Common myeloid progenitor, CD34-positive (primary cell): Measurements from ENCODE around the gene CRYGB.

Experiments
- CTCF ChIA-PET: fragments of 350-600 bp; sonication (Branson Sonifier 250); formaldehyde crosslinking; loops from one replicate; lab custom pipeline; 2021; ENCODE audit warnings: antibody characterized with exemption; lab: Charles Lee
- POLR2A ChIA-PET: fragments of 350-600 bp; sonication (Branson Sonifier 250); formaldehyde crosslinking; loops from one replicate; lab custom pipeline; 2021; ENCODE audit warnings: antibody characterized with exemption; lab: Charles Lee
- DNase-seq, 3 donors: peaks; one replicate each; pipeline versions ENCODE4 v3.0.0 to v3.0.0-alpha.2; 2013
- H3K27ac ChIP-seq, 2 experiments: 1 replicate in 1 of 2; 2 replicates in 1 of 2; pipeline ENCODE4 v1.7.0; 2013; ENCODE audit warnings: inconsistent platforms in 2 of 2, low read length in 2 of 2, mild to moderate bottlenecking in 2 of 2, low read depth in 1 of 2, moderate library complexity in 1 of 2; ENCODE audit not compliant: severe bottlenecking in 2 of 2, insufficient read depth in 1 of 2, poor library complexity in 1 of 2
- H3K27me3 ChIP-seq, 5 experiments: replicated peaks in 2 of 5; 1 replicate in 3 of 5; 2 replicates in 2 of 5; pipeline versions ENCODE4 v1.6.1 to v1.7.0; 2013; ENCODE audit warnings: low read length in 4 of 5, mild to moderate bottlenecking in 2 of 5, moderate library complexity in 2 of 5, inconsistent platforms in 1 of 5; ENCODE audit not compliant: insufficient read depth in 5 of 5, control insufficient read depth in 4 of 5
- H3K36me3 ChIP-seq, 4 experiments: 1 replicate in 2 of 4; 2 replicates in 2 of 4; pipeline versions ENCODE4 v1.6.1 to v1.7.0; 2013; ENCODE audit warnings: low read length in 3 of 4, control low read depth in 1 of 4, mild to moderate bottlenecking in 1 of 4; ENCODE audit not compliant: control insufficient read depth in 4 of 4, insufficient read depth in 4 of 4
- H3K4me1 ChIP-seq, 4 experiments: 1 replicate in 3 of 4; 2 replicates in 1 of 4; pipeline versions ENCODE4 v1.6.1 to v1.7.1; 2013; ENCODE audit warnings: low read length in 3 of 4, mild to moderate bottlenecking in 3 of 4, control low read depth in 1 of 4, inconsistent platforms in 1 of 4, moderate library complexity in 1 of 4; ENCODE audit not compliant: control insufficient read depth in 4 of 4, insufficient read depth in 4 of 4; ENCODE audit errors: control extremely low read depth in 1 of 4
- H3K4me3 ChIP-seq, 7 experiments: 1 replicate in 4 of 7; 2 replicates in 3 of 7; pipeline versions ENCODE4 v1.5.1 to v1.7.0; 2013; ENCODE audit warnings: mild to moderate bottlenecking in 7 of 7, low read length in 6 of 7, moderate library complexity in 6 of 7, inconsistent platforms in 2 of 7, low read depth in 2 of 7, control low read depth in 1 of 7; ENCODE audit not compliant: insufficient read depth in 4 of 7, control insufficient read depth in 1 of 7; ENCODE audit errors: extremely low read depth in 1 of 7
- H3K9me3 ChIP-seq, 5 experiments: 1 replicate in 4 of 5; 2 replicates in 1 of 5; pipeline versions ENCODE4 v1.6.1 to v1.7.1; 2013; ENCODE audit warnings: low read length in 4 of 5, mild to moderate bottlenecking in 2 of 5, inconsistent platforms in 1 of 5, low read depth in 1 of 5, moderate library complexity in 1 of 5; ENCODE audit not compliant: control insufficient read depth in 4 of 5, insufficient read depth in 2 of 5; ENCODE audit errors: control extremely low read depth in 1 of 5
- WGBS: methylation state at CpG from one replicate; pipeline ENCODE4 v1.1.5; 2013; ENCODE audit not compliant: insufficient coverage; 5-methylcytosine and 5-hydroxymethylcytosine counted together

CRYGB gene

GRCh38 chr2:208186465-208186864 lies 40.5 kb upstream of the CRYGB start:
- Histone ChIP-seq H3K4me1 (peaks cover 0 to 8% (median 2%) of the 10 kb centered on the region in 4 experiments), H3K4me3 (no peak overlapping the region), H3K9me3 (no peaks in the 10 kb centered on the region), H3K27ac (no peak overlapping the region), H3K36me3 (no peaks in the 10 kb centered on the region), H3K27me3 (no peaks in the 10 kb centered on the region)
- POLR2A ChIA-PET = no interaction called here
- DNase-seq = no peak
- 66% methylated on average over 4 of the region's 5 CpGs for WGBS
- CTCF ChIA-PET = interaction anchor here (1.0 to 4.3 kb wide), 2 partner anchors 11 to 13 kb away, joined by 3 to 23 read pairs; no protein-coding TSS in a partner anchor

- DNase-seq = no peak
- no peaks in the 10 kb centered on the region for H3K9me3 ChIP-seq
- H3K27ac ChIP-seq = no peak overlapping the region
- peak overlapping the region in 2 of 7 experiments; percentile 34 to 46 for H3K4me3 ChIP-seq
- CTCF ChIA-PET = interaction anchor here (1.1 to 4.3 kb wide), 2 partner anchors 9 to 38 kb away, joined by 3 to 23 read pairs; no protein-coding TSS in a partner anchor
- H3K27me3 ChIP-seq = no peaks in the 10 kb centered on the region
- peaks cover 0 to 10% (median 3%) of the 10 kb centered on the region in 4 experiments for H3K4me1 ChIP-seq
- no peaks in the 10 kb centered on the region for H3K36me3 ChIP-seq
- WGBS = 39% methylated on average over 4 of the region's 12 CpGs
- POLR2A ChIA-PET = no interaction called here
Observed at GRCh38 chr2:208183972-208184705, 38.2 kb upstream of the CRYGB start.

- no peak for DNase-seq
- Histone ChIP-seq H3K27me3 (no peaks in the 10 kb centered on the region), H3K27ac (no peak overlapping the region), H3K36me3 (no peaks in the 10 kb centered on the region), H3K4me1 (peaks cover 0 to 12% (median 3%) of the 10 kb centered on the region in 4 experiments), H3K4me3 (peak overlapping the region in 2 of 7 experiments; percentile 34 to 46), H3K9me3 (no peaks in the 10 kb centered on the region)
- 39% methylated on average over 7 of the region's 7 CpGs for WGBS
- ChIA-PET POLR2A (no interaction called here), CTCF (interaction anchor here (1.1 to 4.3 kb wide), 2 partner anchors 8 to 39 kb away, joined by 3 to 23 read pairs; no protein-coding TSS in a partner anchor)
Observed at GRCh38 chr2:208183526-208183925, 37.6 kb upstream of the CRYGB start.

- Histone ChIP-seq H3K27me3 (no peaks in the 10 kb centered on the region), H3K4me1 (peaks cover 0 to 12% (median 3%) of the 10 kb centered on the region in 4 experiments), H3K27ac (no peak overlapping the region), H3K36me3 (no peaks in the 10 kb centered on the region), H3K4me3 (no peak overlapping the region), H3K9me3 (no peaks in the 10 kb centered on the region)
- ChIA-PET CTCF (interaction anchor here (4.3 kb wide), 1 partner anchor 7 kb away, joined by 23 read pairs; no protein-coding TSS in a partner anchor), POLR2A (interaction anchor here (0.6 kb wide), 1 partner anchor 55 kb away, joined by 3 read pairs; no protein-coding TSS in a partner anchor)
- WGBS = 94% methylated on average over 2 of the region's 3 CpGs
- DNase-seq = no peak
Observed at GRCh38 chr2:208182835-208183234, 36.9 kb upstream of the CRYGB start.

- Histone ChIP-seq H3K9me3 (no peaks in the 10 kb centered on the region), H3K27ac (no peak overlapping the region), H3K36me3 (no peaks in the 10 kb centered on the region), H3K4me1 (peaks cover 0 to 22% (median 4%) of the 10 kb centered on the region in 4 experiments), H3K4me3 (no peak overlapping the region), H3K27me3 (no peaks in the 10 kb centered on the region)
- WGBS = no CpG with 5 or more reads among the region's 4 CpGs
- no peak for DNase-seq
- ChIA-PET POLR2A (no interaction called here), CTCF (interaction anchor here (2.2 kb wide), 1 partner anchor 75 kb away, joined by 17 read pairs; the partner anchor contains the start of gene IDH1)
Observed at GRCh38 chr2:208179028-208179609, 33.2 kb upstream of the CRYGB start.

- DNase-seq = no peak
- no peaks in the 10 kb centered on the region for H3K36me3 ChIP-seq
- no peaks in the 10 kb centered on the region for H3K9me3 ChIP-seq
- H3K4me3 ChIP-seq = no peak overlapping the region
- H3K27me3 ChIP-seq = no peaks in the 10 kb centered on the region
- H3K4me1 ChIP-seq = peaks cover 2 to 33% (median 10%) of the 10 kb centered on the region in 4 experiments
- POLR2A ChIA-PET = interaction anchor here (0.6 to 1.2 kb wide), 3 partner anchors 32 to 216 kb away, joined by 3 to 4 read pairs (median 4); no protein-coding TSS in a partner anchor
- H3K27ac ChIP-seq = no peak overlapping the region
- WGBS = 89% methylated on average over 6 of the region's 6 CpGs
- CTCF ChIA-PET = interaction anchor here (0.7 to 4.9 kb wide), 32 partner anchors 9 to 430 kb away, joined by 3 to 58 read pairs (median 5); partner anchors contain the start of genes C2orf80 and IDH1
Observed at GRCh38 chr2:208175840-208176153, 29.8 kb upstream of the CRYGB start.
